ENCODE results near the gene CEP250.
"Not testable (repeated sequence)": the region's sequence is repeated elsewhere in the genome, so short reads cannot be mapped to it uniquely, and the experiment has no call there.

CEP250 gene

GRCh38 chr20:35454881-35455609, at the start of gene CEP250:
CEP250 (plus strand) TSS chr20:35455598; CDS start chr20:35462368, 6,770 bp downstream.
- DNase-seq = peak; percentile 98

GRCh38 chr20:35405775-35406174, 49.6 kb upstream of the CEP250 start:
- no peak for DNase-seq

GRCh38 chr20:35408270-35408669, 47.1 kb upstream of the CEP250 start:
- DNase-seq = no peak

- no peak for DNase-seq
Observed at GRCh38 chr20:35409542-35409941, 45.9 kb upstream of the CEP250 start.

GRCh38 chr20:35410613-35411012, 44.8 kb upstream of the CEP250 start:
- DNase-seq = no peak

- DNase-seq = no peak
Observed at GRCh38 chr20:35421322-35421721, 34.1 kb upstream of the CEP250 start.

- DNase-seq = no peak
Observed at GRCh38 chr20:35431621-35432429, 23.6 kb upstream of the CEP250 start.

- no peak for DNase-seq
Observed at GRCh38 chr20:35432430-35432735, 23.0 kb upstream of the CEP250 start.

GRCh38 chr20:35433337-35433736, 22.1 kb upstream of the CEP250 start:
- no peak for DNase-seq

GRCh38 chr20:35434085-35435005, 21.1 kb upstream of the CEP250 start:
- DNase-seq = no peak

GRCh38 chr20:35436177-35436573, 19.2 kb upstream of the CEP250 start:
- no peak for DNase-seq

GRCh38 chr20:35437599-35437998, 17.8 kb upstream of the CEP250 start:
- no peak for DNase-seq

- peak; percentile 25 for DNase-seq
Observed at GRCh38 chr20:35443003-35443402, 12.4 kb upstream of the CEP250 start.

GRCh38 chr20:35444226-35444625, 11.2 kb upstream of the CEP250 start:
- no peak for DNase-seq

- no peak for DNase-seq
Observed at GRCh38 chr20:35446356-35447078, 8.9 kb upstream of the CEP250 start.

GRCh38 chr20:35447082-35447789, 8.2 kb upstream of the CEP250 start:
- peak; percentile 82 for DNase-seq

- no peak for DNase-seq
Observed at GRCh38 chr20:35448788-35449373, 6.5 kb upstream of the CEP250 start.

- DNase-seq = not testable (repeated sequence)
Observed at GRCh38 chr20:35449855-35450254, 5.5 kb upstream of the CEP250 start.

- no peak for DNase-seq
Observed at GRCh38 chr20:35451295-35451694, 4.1 kb upstream of the CEP250 start.

- DNase-seq = no peak
Observed at GRCh38 chr20:35453647-35454046, 1.8 kb upstream of the CEP250 start.

- not testable (repeated sequence) for DNase-seq
Observed at GRCh38 chr20:35456700-35457099, 1.3 kb downstream of the CEP250 start.
